ENCODE measurements around the gene RALGAPA1.
"Not testable (repeated sequence)": the region's sequence is repeated elsewhere in the genome, so short reads cannot be mapped to it uniquely, and the experiment has no call there.

Gene RALGAPA1

GRCh38 chr14:35699791-35700444, 109.2 kb downstream of the RALGAPA1 start:
- DNase-seq (ENCODE audit: low spot score): no peak

- no peak for DNase-seq (ENCODE audit: low spot score)
Observed at GRCh38 chr14:35696575-35696974, 112.5 kb downstream of the RALGAPA1 start.

DNA sequence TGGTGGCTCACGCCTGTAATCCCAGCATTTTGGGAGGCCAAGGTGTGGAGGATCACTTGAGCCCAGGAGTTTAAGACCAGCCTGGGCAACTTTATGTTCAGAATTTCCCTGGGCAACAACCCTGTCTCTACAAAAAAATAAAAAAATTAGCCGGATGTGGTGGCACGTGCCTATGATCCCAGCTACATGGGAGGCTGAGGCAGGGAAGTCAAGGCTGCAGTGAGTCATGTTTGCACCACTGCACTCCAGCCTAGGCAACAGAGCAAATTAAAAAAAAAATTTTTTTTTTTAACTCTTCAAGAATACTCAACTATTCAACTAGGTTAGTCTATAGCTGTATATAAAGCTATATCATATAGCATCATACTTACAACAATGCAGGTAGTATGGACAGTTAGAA, 113.0 kb downstream of the RALGAPA1 start:
- no peak for DNase-seq (ENCODE audit: low spot score)

GRCh38 chr14:35695647-35696046, 113.4 kb downstream of the RALGAPA1 start:
- no peak for DNase-seq (ENCODE audit: low spot score)

DNA sequence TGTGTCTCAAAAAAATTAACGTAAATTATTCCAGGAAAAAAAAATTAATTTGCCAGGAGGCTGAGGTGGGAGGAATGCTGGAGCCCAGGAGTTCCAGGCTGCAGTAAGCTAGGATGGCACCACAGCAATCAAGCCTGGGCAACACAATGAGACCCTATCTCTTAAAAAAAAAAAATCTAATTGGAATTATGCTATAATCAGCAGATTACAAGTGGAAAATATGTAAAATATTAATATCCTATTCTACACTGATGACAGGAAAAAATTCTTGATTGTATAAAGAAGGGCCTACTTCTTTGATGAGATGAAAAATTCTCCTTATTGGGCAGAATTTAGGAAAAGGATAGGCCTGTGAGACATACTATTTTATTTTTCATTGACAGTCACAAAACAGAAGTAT, 114.0 kb downstream of the RALGAPA1 start:
- no peak for DNase-seq (ENCODE audit: low spot score)

DNA sequence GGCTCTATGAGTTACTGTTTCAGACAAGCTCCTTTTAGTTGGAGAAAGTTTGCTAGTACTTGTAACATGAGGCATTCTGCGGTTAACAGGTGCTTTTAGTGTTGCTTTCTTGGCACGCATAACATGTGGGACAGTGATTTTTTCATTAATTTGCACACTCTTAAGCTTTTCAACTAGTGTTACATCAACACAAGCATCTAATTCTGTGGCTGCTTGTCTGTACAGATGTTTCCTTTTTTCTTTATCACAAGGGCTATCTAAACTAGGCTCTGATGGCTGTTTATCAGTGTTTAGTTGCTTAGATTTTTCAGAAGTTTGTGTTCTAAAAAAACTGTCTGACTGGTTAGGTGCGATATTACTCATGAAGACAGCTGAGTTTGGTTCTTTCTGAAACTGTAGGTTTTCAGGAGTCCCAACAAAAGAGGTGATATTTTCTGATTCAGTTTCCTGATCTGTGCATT, 120.1 kb downstream of the RALGAPA1 start:
- DNase-seq (ENCODE audit: low spot score): no peak

DNA sequence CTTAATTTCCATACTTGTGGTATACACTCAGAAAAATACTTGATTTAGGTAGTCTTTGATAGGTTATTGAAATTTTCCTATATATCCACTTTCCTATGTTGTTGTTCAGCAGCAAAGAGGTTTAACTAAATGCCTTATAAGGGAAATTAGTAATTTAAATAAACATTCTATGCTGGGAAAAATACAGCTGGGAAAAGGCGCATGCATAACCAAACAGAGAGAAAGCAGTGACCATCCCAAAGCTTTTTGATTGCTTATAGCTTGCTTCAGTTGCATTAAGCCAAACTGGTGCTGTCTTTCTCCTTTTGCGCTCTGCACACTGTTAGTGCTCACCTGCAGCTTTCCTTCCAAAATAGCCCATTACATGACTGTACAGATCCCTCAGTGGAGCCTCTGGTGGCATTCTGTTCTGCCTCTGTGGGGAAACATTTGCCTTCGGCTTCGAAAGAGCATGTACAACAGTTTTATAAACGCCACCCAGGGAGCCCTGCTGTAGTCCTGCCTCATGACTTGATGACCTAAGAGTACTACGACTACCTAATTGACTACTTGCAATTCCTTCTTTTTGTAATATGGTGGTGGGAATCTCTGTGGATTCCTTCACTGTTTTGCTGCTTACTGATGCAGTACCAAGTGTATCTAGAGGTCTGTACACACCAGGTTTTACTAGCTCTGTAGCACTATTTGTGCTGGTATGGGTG, 120.8 kb downstream of the RALGAPA1 start:
- DNase-seq (ENCODE audit: low spot score): no peak

GRCh38 chr14:35687335-35687939, 121.7 kb downstream of the RALGAPA1 start:
- DNase-seq (ENCODE audit: low spot score): peak; percentile 56

GRCh38 chr14:35683688-35684087, 125.4 kb downstream of the RALGAPA1 start:
- not testable (repeated sequence) for DNase-seq (ENCODE audit: low spot score)

- DNase-seq (ENCODE audit: low spot score): no peak
Observed at GRCh38 chr14:35682802-35683201, 126.3 kb downstream of the RALGAPA1 start.

- DNase-seq (ENCODE audit: low spot score): no peak
Observed at GRCh38 chr14:35678403-35679028, 130.6 kb downstream of the RALGAPA1 start.

DNA sequence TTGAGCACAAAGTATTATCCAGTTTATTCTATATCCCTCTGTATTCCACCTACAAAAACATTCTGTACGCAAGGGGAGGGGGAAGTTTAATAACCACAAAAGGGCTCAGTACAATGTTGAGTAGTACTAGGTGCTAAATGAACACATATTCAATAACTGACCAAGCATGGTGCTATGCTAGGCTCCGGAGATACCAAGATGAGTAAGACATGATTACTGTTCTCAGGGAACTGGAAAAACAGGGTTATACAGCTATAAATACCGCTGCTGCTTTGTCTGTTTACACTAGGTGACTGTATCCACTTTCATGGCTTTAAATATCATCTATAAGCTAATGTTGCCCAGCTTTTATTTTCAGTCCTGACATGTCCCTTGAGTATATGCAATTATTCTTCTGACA, 139.3 kb downstream of the RALGAPA1 start:
- DNase-seq (ENCODE audit: low spot score): no peak

- no peak for DNase-seq (ENCODE audit: low spot score)
Observed at GRCh38 chr14:35666429-35667043, 142.6 kb downstream of the RALGAPA1 start.

DNA sequence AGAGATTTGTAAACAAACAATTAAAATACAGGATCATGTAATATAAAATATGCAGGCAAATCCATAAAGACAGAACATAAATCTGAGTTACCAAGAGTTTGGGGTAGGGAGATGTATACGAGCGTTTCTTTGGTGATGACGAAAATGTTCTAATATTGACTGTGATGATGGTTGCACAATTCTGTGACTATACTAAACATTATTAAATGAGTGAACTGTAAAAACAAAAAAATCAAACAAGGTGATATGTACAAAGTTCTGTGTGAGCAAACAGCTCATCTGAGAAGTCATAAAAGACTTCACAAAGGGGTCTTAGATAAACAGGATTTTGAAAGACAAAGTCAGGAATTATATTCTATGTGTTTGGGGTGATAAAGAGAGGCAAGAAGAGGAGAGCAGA, 147.2 kb downstream of the RALGAPA1 start:
- no peak for DNase-seq (ENCODE audit: low spot score)

- no peak for DNase-seq (ENCODE audit: low spot score)
Observed at GRCh38 chr14:35653045-35653444, 156.1 kb downstream of the RALGAPA1 start.

DNA sequence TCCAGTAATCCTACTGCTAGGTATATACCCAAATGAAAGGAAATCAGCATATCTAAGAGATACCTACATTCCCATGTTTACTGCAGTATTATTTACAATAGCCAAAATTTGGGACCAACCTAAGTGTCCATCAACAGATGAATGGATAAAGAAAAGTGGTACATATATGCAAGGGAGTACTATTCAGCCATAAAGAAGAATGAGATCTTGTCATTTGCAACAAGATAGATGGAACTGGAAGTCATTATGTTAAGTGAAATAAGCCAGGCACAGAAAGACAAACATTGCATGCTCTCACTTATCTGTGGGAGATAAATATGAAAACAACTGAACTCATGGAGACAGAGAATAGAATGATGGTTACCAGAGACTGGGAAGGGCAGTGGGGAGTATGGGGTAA, 165.6 kb downstream of the RALGAPA1 start:
- no peak for DNase-seq (ENCODE audit: low spot score)

- DNase-seq (ENCODE audit: low spot score): no peak
Observed at GRCh38 chr14:35637851-35638250, 171.2 kb downstream of the RALGAPA1 start.

DNA sequence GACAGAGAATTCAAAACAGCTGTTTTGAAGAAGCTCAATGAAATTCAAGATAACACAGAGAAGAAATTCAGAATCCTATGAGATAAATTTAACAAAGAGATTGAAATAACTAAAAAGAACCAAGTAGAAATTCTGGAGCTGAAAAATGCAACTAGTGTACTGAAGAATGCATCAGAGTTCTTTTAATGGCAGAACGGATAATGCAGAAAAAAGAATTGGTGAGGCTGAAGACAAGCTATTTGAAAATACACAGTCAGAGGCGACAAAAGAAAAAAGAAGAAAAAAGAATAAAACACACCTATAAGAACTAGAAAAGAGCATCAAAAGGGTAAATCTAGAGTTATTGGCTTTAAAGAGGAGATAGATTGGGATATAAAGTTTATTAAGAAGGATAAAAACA, 171.8 kb downstream of the RALGAPA1 start:
- no peak for DNase-seq (ENCODE audit: low spot score)

DNA sequence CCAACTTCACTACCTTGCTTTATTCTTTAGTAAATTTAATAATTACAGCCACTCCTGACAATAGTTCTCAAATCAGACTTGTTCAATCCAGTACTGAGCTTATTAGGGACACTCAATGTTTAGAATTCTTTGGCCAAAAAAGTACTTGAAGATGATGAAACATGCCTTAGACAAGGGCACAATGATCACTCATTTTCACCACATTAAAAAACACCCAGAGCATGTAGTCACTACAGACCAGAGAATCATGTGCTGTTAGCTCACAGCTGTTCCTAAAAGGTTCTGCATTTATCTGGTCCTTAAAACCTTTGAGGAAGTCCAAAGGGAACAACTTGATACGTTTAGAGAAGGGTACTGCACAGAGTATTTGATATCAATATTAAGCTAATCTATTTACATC, 176.4 kb downstream of the RALGAPA1 start:
- DNase-seq (ENCODE audit: low spot score): peak; percentile 18

DNA sequence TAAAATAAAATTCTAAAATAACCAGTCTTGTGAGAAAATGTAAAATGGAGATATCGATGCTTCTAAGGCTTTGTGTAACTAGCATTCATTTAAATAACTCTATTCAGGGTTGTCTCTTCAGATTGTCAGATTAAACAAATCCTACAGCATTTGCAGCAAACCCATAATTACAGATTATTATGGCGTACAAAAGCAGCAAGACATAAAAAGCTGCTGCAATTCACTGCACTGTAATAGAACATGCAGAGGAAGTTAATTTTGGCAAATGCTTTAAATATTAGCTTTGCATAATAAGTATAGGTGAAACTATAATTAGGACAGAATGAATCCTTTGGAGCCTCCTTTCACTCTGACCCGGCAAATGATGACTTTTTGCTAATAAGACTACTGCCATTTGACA, 176.8 kb downstream of the RALGAPA1 start:
- no peak for DNase-seq (ENCODE audit: low spot score)

GRCh38 chr14:35631071-35631805, 177.9 kb downstream of the RALGAPA1 start:
- no peak for DNase-seq (ENCODE audit: low spot score)

DNA sequence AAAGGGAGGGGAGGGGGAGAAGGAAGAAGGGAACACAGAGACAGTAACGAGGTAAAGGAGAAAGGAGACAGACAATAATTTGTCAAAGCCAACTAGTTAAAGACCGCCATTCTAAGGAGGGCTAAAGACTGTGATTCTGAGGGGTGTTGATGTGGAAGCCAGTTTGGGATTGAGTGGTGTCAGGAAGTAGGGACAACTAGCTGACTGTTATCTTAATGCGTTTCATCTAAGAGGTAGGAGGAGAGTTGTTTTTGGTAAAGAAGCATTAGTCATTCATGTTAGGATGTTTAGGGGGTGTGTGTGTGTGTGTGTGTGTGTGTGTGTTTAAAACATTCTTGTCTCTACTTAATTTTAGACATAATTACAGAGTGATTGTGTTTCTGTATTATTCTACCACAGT, 180.1 kb downstream of the RALGAPA1 start:
- no peak for DNase-seq (ENCODE audit: low spot score)
